ENCODE measurements around the gene PSMC3.

DNA sequence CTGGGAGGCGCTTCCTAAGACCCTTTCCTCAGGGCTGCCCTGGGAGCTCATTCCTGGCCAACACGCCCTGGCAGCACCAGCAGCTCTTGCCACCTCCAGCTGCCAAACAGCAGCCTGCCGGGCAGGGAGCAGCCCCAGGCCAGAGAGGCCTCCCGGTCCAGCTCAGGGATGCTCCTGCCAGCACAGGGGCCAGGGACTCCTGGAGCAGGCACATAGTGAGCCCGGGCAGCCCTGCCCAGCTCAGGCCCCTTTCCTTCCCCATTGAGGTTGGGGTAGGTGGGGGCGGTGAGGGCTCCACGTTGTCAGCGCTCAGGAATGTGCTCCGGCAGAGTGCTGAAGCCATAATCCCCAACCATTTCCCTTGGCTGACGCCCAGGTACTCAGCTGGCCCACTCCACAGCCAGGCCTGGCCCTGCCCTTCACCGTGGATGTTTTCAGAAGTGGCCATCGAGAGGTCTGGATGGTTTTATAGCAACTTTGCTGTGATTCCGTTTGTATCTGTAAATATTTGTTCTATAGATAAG, 10.2 kb downstream of the PSMC3 start:
- TF ChIP-seq GATA2 (IDR thresholded peaks at IDR 0.05; ENCODE audit: low read depth, low read length), result no peak
- TF ChIP-seq GATA3 (IDR thresholded peaks at IDR 0.05; ENCODE audit: low read depth, low read length), result no peak
